Thymus (tissue), 11 donors: ENCODE results near the gene RBP3. TPM values are rescaled to one million over a fixed set of nuclear protein-coding genes. Genes with fewer than 3 reads are reported as not detected.

Experiments
- DNase-seq, 9 donors: peaks; one replicate each; pipeline ENCODE4 v3.0.0-alpha.2; 2013; ENCODE audit warnings: low spot score in 9 of 9, low read depth in 6 of 9, missing footprints in 1 of 9
- H3K27ac ChIP-seq, 2 donors: one replicate each; pipeline ENCODE4 v1.5.1; 2013; ENCODE audit warnings: control low read depth in 1 of 2, low read depth in 1 of 2, low read length in 1 of 2, mild to moderate bottlenecking in 1 of 2, moderate library complexity in 1 of 2
- H3K27me3 ChIP-seq, 2 donors: one replicate each; pipeline ENCODE4 v1.5.1; 2013; ENCODE audit warnings: low read length in 1 of 2; ENCODE audit not compliant: control insufficient read depth in 2 of 2, insufficient read depth in 1 of 2
- H3K36me3 ChIP-seq, 2 donors: one replicate each; pipeline ENCODE4 v1.5.1; 2013; ENCODE audit warnings: low read length in 1 of 2, mild to moderate bottlenecking in 1 of 2, moderate library complexity in 1 of 2; ENCODE audit not compliant: control insufficient read depth in 2 of 2, insufficient read depth in 2 of 2
- H3K4me1 ChIP-seq, 2 donors: one replicate each; pipeline ENCODE4 v1.5.1; 2013; ENCODE audit warnings: low read length in 2 of 2; ENCODE audit not compliant: control insufficient read depth in 2 of 2, insufficient read depth in 2 of 2
- H3K4me3 ChIP-seq, 2 donors: one replicate each; pipeline ENCODE4 v1.5.1; 2013; ENCODE audit warnings: low read length in 2 of 2, control low read depth in 1 of 2, mild to moderate bottlenecking in 1 of 2
- H3K9me3 ChIP-seq, 2 donors: one replicate each; pipeline ENCODE4 v1.5.1; 2013; ENCODE audit warnings: low read length in 1 of 2, mild to moderate bottlenecking in 1 of 2; ENCODE audit not compliant: control insufficient read depth in 2 of 2, insufficient read depth in 1 of 2
- WGBS: extraction: QIAGEN DNeasy Blood & Tissue Kit; methylation state at CpG from one replicate; pipeline ENCODE4 v1.1.7; 2013; 5-methylcytosine and 5-hydroxymethylcytosine counted together
- polyA plus RNA-seq: library from polyadenylated mRNA; stranded (reverse); fragments of 200-250 nt; gene quantifications from one replicate; pipeline ENCODE4 v1.2.3, GENCODE V29; 2013
- total RNA-seq: library from RNA; stranded (reverse); fragments of 120-200 nt; gene quantifications from one replicate; pipeline ENCODE4 v1.2.4, GENCODE V29; 2013
- donor health status: healthy.

RBP3 gene
- total and polyA plus RNA-seq, 2 donors: 0.05 TPM

DNA sequence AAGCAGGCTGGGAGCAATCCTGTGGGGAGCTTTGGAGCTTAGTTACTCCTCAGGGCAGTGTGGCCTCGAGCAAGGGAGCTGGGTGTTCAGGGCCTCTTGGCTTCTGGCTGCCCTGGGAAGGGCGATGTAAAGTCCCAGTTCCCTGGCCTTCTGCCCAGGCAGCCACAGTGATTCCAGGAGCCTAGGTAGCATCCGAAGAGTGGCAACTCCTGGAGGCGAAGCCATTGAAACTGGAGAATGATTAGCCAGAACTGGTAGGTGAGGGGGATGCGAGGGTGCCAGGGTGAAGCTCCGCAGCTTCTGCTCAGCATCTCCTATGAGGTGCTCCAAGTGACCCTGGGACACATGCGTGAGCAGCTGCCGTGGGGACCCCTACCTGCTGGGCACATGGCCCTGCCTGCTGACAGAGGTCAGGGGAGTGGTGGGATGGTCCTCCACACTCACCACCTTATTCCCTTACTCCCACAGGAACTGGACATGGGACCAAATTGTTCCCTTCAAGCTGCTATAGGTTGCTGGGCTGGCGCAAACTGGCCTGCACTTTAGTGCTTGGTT lies 33.7 kb upstream of the RBP3 start:
- Histone ChIP-seq H3K9me3 (peaks cover 0 to 8% of the 10 kb centered on the region in 2 donors), H3K4me1 (peaks cover 22% of the 10 kb centered on the region in 2 donors), H3K27ac (no peak overlapping the region), H3K36me3 (no peaks in the 10 kb centered on the region), H3K27me3 (no peaks in the 10 kb centered on the region), H3K4me3 (no peak overlapping the region)
- WGBS: 98% methylated on average over 9 of the region's 9 CpGs
- DNase-seq: no peak

DNA sequence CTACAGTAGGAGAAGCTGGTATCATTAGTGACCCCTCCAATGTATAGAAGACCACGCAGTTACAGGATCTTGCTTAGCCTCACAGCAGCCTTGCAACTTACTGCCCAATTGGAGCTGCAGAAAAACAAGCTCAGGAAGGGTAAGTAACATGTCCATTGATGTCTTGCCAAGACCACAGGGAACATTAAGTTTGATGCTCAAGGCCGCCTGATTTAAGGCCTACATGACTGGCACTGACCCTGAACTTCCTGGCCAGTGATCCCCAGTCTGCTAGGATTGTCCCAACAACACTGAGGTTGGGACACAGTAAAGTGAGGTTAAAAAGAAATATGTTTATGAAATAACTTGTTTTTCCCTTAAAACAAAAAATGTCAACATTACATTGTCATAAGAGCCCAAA lies 32.7 kb upstream of the RBP3 start:
- H3K4me3 ChIP-seq: no peak overlapping the region
- H3K27me3 ChIP-seq: no peaks in the 10 kb centered on the region
- peaks cover 18 to 22% of the 10 kb centered on the region in 2 donors for H3K4me1 ChIP-seq
- peaks cover 0 to 8% of the 10 kb centered on the region in 2 donors for H3K9me3 ChIP-seq
- H3K36me3 ChIP-seq: no peaks in the 10 kb centered on the region
- no peak for DNase-seq
- WGBS: 92% methylated on average over 2 of the region's 2 CpGs
- H3K27ac ChIP-seq: no peak overlapping the region

DNA sequence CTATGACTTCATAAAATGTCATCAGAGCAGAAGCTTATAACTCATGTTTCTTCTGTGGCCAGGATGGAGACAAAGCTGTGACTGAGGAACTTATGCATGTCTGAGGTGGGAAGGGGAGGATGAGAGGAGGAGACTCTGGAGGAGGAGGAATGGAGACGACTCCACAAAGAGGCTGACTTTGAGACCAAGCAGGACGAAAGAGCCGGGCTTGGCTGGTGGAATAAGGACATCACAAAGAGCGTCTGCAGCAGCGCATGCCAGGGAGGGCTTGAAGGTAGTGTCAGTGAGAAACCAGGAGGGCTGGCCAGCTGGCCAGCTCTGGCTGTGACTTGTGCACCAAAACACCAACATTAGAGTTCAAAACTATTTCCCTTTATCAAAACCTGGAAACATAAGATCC lies 32.0 kb upstream of the RBP3 start:
- H3K4me3 ChIP-seq: no peak overlapping the region
- H3K4me1 ChIP-seq: peaks cover 11 to 15% of the 10 kb centered on the region in 2 donors
- H3K9me3 ChIP-seq: peaks cover 0 to 8% of the 10 kb centered on the region in 2 donors
- no peaks in the 10 kb centered on the region for H3K36me3 ChIP-seq
- H3K27ac ChIP-seq: no peak overlapping the region
- DNase-seq: no peak
- 98% methylated on average over 5 of the region's 5 CpGs for WGBS
- H3K27me3 ChIP-seq: no peaks in the 10 kb centered on the region

DNA sequence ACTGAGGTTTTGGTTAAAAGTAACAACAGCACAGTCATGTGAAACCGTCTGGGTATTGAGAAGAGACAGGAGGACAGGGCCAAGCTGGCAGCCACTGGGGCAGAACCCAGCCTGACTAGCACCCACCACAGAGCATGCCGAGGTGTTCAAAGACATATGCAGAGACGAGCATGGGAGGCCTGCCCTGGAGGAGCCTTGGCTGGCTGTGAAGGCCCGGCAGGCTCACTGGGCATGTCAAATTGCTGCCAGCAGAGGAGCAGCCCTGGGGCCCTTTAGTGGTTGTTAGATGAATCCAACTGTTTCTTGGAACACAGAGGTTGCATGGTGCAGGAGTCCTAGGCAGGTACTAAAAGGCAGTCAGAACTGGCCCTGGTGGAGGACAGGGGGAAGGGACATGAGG lies 30.9 kb upstream of the RBP3 start:
- peaks cover 0 to 6% of the 10 kb centered on the region in 2 donors for H3K27me3 ChIP-seq
- H3K9me3 ChIP-seq: peaks cover 0 to 4% of the 10 kb centered on the region in 2 donors
- H3K4me3 ChIP-seq: no peak overlapping the region
- H3K4me1 ChIP-seq: peaks cover 3% of the 10 kb centered on the region in 2 donors
- WGBS: 93% methylated on average over 4 of the region's 4 CpGs
- no peaks in the 10 kb centered on the region for H3K36me3 ChIP-seq
- DNase-seq: no peak
- H3K27ac ChIP-seq: no peak overlapping the region

DNA sequence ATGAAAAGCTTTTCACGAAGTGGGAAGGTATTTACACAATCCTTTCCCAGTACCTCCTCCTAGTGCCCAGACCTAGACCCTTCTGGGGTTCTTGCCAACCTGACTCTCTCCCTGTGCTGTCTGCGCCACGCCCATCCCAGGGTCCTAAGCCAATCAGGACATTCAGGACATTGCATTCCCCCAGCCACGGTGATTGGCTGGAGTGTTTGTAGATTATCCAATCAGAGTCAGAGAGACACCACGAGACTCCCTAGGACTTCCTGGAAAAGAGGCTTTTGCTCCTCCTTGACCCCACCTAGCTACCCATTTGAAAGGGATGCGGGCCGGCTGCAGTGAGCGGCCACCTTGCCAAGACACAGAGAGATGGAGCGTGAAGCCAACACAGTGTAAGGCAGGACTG lies 29.5 kb upstream of the RBP3 start:
- peaks cover 0 to 13% of the 10 kb centered on the region in 2 donors for H3K27me3 ChIP-seq
- no peak overlapping the region for H3K4me3 ChIP-seq
- H3K27ac ChIP-seq: no peak overlapping the region
- peaks cover 0 to 4% of the 10 kb centered on the region in 2 donors for H3K9me3 ChIP-seq
- 97% methylated on average over 9 of the region's 9 CpGs for WGBS
- no peaks in the 10 kb centered on the region for H3K36me3 ChIP-seq
- no peak for DNase-seq
- no peaks in the 10 kb centered on the region for H3K4me1 ChIP-seq

DNA sequence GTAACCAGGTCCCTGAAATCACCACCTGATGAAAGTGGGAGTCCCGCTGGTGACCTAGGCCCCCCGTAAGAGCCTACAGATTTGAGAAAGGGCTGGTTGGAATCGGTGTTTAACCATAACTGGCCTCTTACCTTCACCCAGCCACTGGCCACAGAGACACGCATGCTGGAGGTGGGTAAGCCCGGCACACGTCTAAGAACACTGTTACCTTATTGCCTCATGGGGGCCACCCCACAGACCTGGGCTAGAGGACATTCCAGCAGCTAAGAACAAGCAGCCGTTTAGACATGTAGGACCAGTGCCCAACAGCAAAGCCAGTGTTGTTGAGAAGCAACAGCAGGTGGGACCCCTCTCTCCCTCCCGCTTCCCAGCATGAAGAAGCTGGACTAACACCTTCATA lies 28.4 kb upstream of the RBP3 start:
- Histone ChIP-seq H3K4me3 (no peak overlapping the region), H3K4me1 (no peaks in the 10 kb centered on the region), H3K27me3 (peaks cover 0 to 13% of the 10 kb centered on the region in 2 donors), H3K9me3 (peaks cover 0 to 4% of the 10 kb centered on the region in 2 donors), H3K36me3 (no peaks in the 10 kb centered on the region), H3K27ac (no peak overlapping the region)
- no peak for DNase-seq
- 94% methylated on average over 8 of the region's 8 CpGs for WGBS

DNA sequence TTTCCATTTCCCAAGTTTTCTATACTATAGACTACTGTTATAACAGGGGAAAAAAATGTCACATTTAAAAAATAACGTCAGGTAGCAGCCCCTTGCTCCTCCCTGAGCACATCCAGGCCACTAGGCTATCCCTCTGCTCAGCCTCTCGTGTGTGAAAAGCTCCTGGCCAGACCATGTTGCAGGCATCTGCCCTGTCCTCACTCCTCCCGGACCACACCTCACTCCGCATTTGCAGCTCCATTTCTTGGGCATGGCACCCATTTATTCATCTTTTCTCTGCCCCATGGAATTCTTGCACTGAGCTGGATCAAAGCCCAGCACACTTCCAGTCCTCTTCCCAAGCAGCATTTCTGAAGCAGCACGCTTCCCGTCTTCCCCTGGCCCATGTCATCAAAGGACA lies 27.4 kb upstream of the RBP3 start:
- Histone ChIP-seq H3K27ac (no peak overlapping the region), H3K4me1 (no peaks in the 10 kb centered on the region), H3K27me3 (peaks cover 0 to 13% of the 10 kb centered on the region in 2 donors), H3K9me3 (peaks cover 0 to 4% of the 10 kb centered on the region in 2 donors), H3K4me3 (no peak overlapping the region), H3K36me3 (no peaks in the 10 kb centered on the region)
- WGBS: 95% methylated on average over 6 of the region's 6 CpGs
- DNase-seq: no peak

DNA sequence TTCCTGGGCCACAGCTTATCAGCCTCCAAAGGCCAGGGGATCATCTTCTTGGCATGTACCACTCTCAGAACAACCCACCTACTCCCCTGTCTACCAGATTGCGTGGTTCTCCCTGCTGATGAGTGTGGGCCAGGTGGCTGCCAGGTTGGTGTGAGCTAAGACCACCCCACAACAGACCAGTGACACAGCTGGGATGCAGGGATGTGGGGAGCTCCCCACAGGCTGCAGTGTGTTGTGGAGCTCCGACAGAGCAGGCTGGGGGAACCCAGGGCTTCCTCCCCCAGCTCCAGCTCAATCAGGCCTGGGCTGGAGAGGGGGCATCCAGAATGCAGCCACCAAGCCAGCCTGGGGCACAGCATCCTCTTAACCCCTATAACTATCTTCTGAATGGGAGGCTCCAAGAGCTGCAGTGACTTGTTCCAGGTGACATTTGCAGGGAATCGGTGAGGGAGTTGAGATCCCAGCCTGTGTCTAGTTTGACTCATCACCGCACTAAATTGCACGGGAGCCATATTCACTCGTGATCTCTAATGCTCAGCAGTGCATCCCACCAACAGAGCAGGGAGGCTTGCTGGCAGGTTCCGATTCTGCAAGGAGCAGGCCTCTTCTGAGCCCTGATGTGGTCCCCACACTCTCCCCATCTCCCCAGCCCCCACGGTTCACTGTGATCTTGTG lies 26.5 kb upstream of the RBP3 start:
- H3K27ac ChIP-seq: no peak overlapping the region
- H3K4me1 ChIP-seq: no peaks in the 10 kb centered on the region
- no peak overlapping the region for H3K4me3 ChIP-seq
- WGBS: 92% methylated on average over 8 of the region's 8 CpGs
- no peak for DNase-seq
- H3K27me3 ChIP-seq: peaks cover 0 to 13% of the 10 kb centered on the region in 2 donors
- no peaks in the 10 kb centered on the region for H3K36me3 ChIP-seq
- peaks cover 0 to 4% of the 10 kb centered on the region in 2 donors for H3K9me3 ChIP-seq

DNA sequence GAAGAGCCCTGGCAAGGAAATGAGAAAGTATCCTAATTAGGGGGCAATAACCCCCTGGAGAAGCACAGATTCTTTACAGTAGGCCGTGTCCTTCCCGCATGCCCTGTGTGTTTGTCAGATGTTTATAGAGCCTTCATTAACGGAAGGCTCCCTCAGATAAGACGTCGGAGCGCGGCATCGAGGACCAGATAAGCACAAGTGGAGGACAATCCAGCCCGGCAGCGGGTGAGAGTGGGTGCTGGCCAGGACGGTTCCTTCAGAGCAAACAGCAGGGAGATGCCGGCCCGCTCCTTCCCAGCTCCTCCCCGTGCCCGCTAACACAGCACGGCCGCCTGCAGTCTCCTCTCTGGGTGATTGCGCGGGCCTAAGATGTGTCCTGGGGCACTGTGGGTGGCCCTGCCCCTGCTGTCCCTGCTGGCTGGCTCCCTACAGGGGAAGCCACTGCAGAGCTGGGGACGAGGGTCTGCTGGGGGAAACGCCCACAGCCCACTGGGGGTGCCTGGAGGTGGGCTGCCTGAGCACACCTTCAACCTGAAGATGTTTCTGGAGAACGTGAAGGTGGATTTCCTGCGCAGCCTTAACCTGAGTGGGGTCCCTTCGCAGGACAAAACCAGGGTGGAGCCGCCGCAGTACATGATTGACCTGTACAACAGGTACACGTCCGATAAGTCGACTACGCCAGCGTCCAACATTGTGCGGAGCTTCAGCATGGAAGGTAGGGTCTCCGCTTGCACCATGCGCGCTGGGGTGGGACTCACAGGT lies 25.7 kb upstream of the RBP3 start, which contains the start of gene GDF2:
GDF2 (plus strand) TSS at position 155 of the 762 bp plus-strand sequence; CDS start at position 370, 215 bp downstream.
- WGBS: 96% methylated on average over 35 of the region's 35 CpGs
- Histone ChIP-seq H3K36me3 (no peaks in the 10 kb centered on the region), H3K27me3 (peaks cover 0 to 13% of the 10 kb centered on the region in 2 donors), H3K4me1 (no peaks in the 10 kb centered on the region), H3K4me3 (no peak within 1 kb of the TSS), H3K9me3 (peaks cover 0 to 4% of the 10 kb centered on the region in 2 donors), H3K27ac (no peak within 1 kb of the TSS)
- no peak for DNase-seq
